Mesothelial cell of epicardium (in vitro differentiated cells): ENCODE results near the gene POLD1. TPM values are rescaled to one million over a fixed set of nuclear protein-coding genes. Genes with fewer than 3 reads are reported as not detected.

Experiments used
- DNase-seq, 2 experiments: peaks; one replicate each; pipeline ENCODE4 v3.0.0; 2021; ENCODE audit warnings: low spot score in 2 of 2; ENCODE audit not compliant: unreplicated experiment in 2 of 2
- H3K27ac Mint-ChIP-seq: 2 replicates; pipeline ENCODE4 v1.8.0; 2021; ENCODE audit warnings: mixed read lengths
- H3K27me3 Mint-ChIP-seq: 2 replicates; pipeline ENCODE4 v1.8.0; 2021; ENCODE audit warnings: low read depth, mixed read lengths
- H3K36me3 Mint-ChIP-seq: 2 replicates; pipeline ENCODE4 v1.8.0; 2021; ENCODE audit warnings: mixed read lengths
- H3K4me1 Mint-ChIP-seq: 2 replicates; pipeline ENCODE4 v1.8.0; 2021; ENCODE audit warnings: mixed read lengths
- H3K4me3 Mint-ChIP-seq: 2 replicates; pipeline ENCODE4 v1.8.0; 2021; ENCODE audit warnings: mild to moderate bottlenecking, moderate library complexity, mixed read lengths
- H3K9me3 Mint-ChIP-seq: 2 replicates; pipeline ENCODE4 v1.8.0; 2021; ENCODE audit warnings: mixed read lengths
- CTCF ChIP-seq: fragments of 200-600 bp; sonication (generic); IDR thresholded peaks from one replicate; pipeline ENCODE4 v1.5.0; 2021; ENCODE audit warnings: antibody characterized with exemption; ENCODE audit not compliant: unreplicated experiment
- total RNA-seq: library from RNA; stranded (reverse); gene quantifications from 3 replicates; pipeline ENCODE4 v1.2.1, GENCODE V29; 2021

The POLD1 gene
- total RNA-seq, 1 donor from 2014 or later, result 60.6 TPM

- H3K4me3 Mint-ChIP-seq, result peak overlapping the region; percentile 88
- H3K27me3 Mint-ChIP-seq, result peaks cover 48% of the 10 kb centered on the region
- peak; percentile 84 to 99 for DNase-seq
- no peaks in the 10 kb centered on the region for H3K9me3 Mint-ChIP-seq
- H3K4me1 Mint-ChIP-seq, result peaks cover 20% of the 10 kb centered on the region
- H3K27ac Mint-ChIP-seq, result peak overlapping the region; percentile 90
- TF ChIP-seq CTCF, result no peak
- no peaks in the 10 kb centered on the region for H3K36me3 Mint-ChIP-seq
Observed at GRCh38 chr19:50431343-50432220, 47.4 kb downstream of the POLD1 start.

DNA sequence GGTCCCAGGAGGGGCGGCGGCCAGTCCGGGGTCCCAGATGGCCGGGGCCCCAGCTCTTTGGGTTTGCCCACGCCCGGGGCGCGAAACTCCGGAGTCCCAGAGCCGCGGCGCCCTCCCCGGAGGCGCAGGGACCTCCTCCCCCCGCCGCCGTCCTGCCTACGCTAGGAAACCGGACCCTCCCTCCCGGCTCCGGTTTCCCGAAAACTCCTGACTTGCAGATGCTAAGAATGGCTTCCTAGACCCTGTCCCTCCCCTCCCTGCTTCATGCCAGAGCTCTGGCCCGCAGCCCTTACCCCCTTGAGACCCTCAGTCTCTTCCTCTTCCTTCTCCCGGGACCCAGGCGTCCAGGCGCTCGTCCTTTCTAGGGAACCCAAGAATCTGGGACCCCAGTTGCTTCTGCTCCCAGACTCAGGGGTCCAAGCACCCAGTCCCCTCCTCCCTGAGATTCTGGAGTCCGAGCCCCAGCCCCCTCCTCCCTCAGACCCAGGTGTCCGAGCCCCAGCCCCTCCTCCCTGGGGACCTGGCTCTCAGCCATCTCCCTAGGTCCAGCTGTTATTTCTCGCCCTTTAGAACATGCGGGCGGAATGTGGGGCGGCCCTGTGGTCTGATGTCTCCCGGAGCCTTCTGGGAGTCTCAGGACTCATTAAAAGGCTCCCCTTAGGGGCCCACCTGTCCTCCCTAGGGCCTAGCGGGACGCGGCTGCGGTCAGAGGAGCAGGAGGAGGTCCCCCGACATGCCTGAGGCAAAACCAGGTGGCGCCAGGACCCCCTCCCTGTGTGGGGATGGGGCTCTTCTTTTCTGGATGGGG, 48.3 kb downstream of the POLD1 start, which contains the start of gene MYBPC2:
TSS of gene MYBPC2 (plus strand) at position 672 of the 808 bp plus-strand sequence. CDS start at position 734, 62 bp downstream.
- no peak for TF ChIP-seq CTCF
- Mint-ChIP-seq H3K27me3 (peaks cover 55% of the 10 kb centered on the region), H3K4me3 (peak within 1 kb of the TSS; percentile 88), H3K36me3 (no peaks in the 10 kb centered on the region), H3K9me3 (no peaks in the 10 kb centered on the region), H3K27ac (peak within 1 kb of the TSS; percentile 90), H3K4me1 (peaks cover 20% of the 10 kb centered on the region)
- peak in 1 of 2 experiments; percentile 56 for DNase-seq

- Mint-ChIP-seq H3K27me3 (peaks cover 65% of the 10 kb centered on the region), H3K9me3 (no peaks in the 10 kb centered on the region), H3K36me3 (no peaks in the 10 kb centered on the region), H3K4me1 (peaks cover 20% of the 10 kb centered on the region), H3K4me3 (peak overlapping the region; percentile 71), H3K27ac (peak overlapping the region; percentile 64)
- no peak for TF ChIP-seq CTCF
- DNase-seq, result no peak
Observed at GRCh38 chr19:50433201-50434180, 49.3 kb downstream of the POLD1 start.

DNA sequence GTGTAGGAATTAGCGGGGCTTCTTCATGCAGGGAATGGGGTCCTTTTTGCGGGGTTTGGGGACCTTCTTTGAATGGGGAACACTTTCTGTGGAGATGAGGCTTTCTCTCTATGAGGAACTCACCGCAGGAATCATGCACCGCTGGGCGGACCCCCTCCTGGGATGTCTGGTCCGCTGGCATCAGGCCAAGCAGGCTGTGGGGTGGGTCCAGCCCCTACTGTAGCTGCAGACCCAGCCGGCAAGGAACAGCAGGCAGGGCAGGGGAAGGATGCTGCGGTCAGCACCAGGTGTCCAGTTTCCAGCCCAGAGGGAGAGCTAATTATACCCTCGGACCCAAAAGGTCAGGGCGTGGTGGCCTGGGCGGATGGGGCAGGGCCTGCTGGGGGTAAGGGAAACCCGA, 50.4 kb downstream of the POLD1 start:
- peaks cover 63% of the 10 kb centered on the region for H3K27me3 Mint-ChIP-seq
- H3K36me3 Mint-ChIP-seq, result no peaks in the 10 kb centered on the region
- DNase-seq, result no peak
- no peak for TF ChIP-seq CTCF
- no peaks in the 10 kb centered on the region for H3K9me3 Mint-ChIP-seq
- H3K27ac Mint-ChIP-seq, result no peak overlapping the region
- H3K4me1 Mint-ChIP-seq, result peaks cover 20% of the 10 kb centered on the region
- H3K4me3 Mint-ChIP-seq, result no peak overlapping the region

DNA sequence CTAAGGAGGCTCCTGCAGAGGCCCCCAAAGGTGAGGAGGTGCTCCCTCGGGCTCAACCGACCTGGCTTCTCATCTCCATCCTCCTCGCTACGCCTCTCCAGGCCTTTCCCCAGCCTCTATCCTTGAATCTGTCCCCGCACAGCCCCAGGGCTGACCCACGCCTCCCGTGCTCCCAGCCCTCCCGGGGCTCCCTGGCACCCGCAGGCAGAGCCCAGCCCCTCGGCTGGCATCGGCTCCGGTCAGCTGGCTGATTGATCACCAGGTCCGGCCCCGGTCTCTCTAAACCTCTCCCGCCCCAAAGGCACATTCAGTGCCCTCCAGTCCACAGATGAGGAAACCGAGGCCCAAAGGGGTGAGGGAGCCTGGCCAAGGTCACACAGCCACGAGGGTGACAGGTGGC, 51.1 kb downstream of the POLD1 start:
- H3K4me1 Mint-ChIP-seq, result peaks cover 20% of the 10 kb centered on the region
- DNase-seq, result no peak
- peaks cover 61% of the 10 kb centered on the region for H3K27me3 Mint-ChIP-seq
- no peak overlapping the region for H3K27ac Mint-ChIP-seq
- no peak overlapping the region for H3K4me3 Mint-ChIP-seq
- no peaks in the 10 kb centered on the region for H3K36me3 Mint-ChIP-seq
- no peak for TF ChIP-seq CTCF
- no peaks in the 10 kb centered on the region for H3K9me3 Mint-ChIP-seq
